ENCODE results near the gene HSD17B1. TPM values are rescaled to one million over a fixed set of nuclear protein-coding genes. Genes with fewer than 3 reads are reported as not detected.
A peak's percentile ranks its signal among the peaks of the same experiment; 100 is the strongest.

The HSD17B1 gene
- total RNA-seq, 1 experiment from 2014 or later: 18.1 TPM

GRCh38 chr17:42563950-42564349, 11.2 kb downstream of the HSD17B1 start:
- BruUV-seq (replicated peaks): no TSS peak
- ChIA-PET POLR2A (interaction anchor here (0.7 to 6.2 kb wide), 7 partner anchors 10 to 880 kb away, joined by 3 to 51 read pairs (median 8); partner anchors contain the start of genes PSMC3IP and TUBG1), CTCF (interaction anchor here (0.5 to 1.2 kb wide), 8 partner anchors 10 to 446 kb away, joined by 3 to 5 read pairs (median 4); no protein-coding TSS in a partner anchor)
- Mint-ChIP-seq H3K36me3 (ENCODE audit: insufficient read depth, unreplicated experiment) (peaks cover 20% of the 10 kb centered on the region), H3K27me3 (ENCODE audit: insufficient read depth, unreplicated experiment) (no peaks in the 10 kb centered on the region), H3K27ac (ENCODE audit: low read depth, unreplicated experiment) (no peak overlapping the region), H3K9me3 (ENCODE audit: unreplicated experiment) (no peaks in the 10 kb centered on the region), H3K4me3 (ENCODE audit: unreplicated experiment) (peak overlapping the region; percentile 94), H3K4me1 (ENCODE audit: insufficient read depth, unreplicated experiment) (peaks cover 24% of the 10 kb centered on the region)
- DNase-seq (ENCODE audit: unreplicated experiment): no peak
- TF ChIP-seq CTCF (IDR thresholded peaks at IDR 0.05; ENCODE audit: unreplicated experiment): no peak
- intact Hi-C loops (cut with micrococcal nuclease): no loop called here

GRCh38 chr17:42564815-42565522, 12.2 kb downstream of the HSD17B1 start:
- CTCF ChIA-PET: interaction anchor here (0.6 to 1.2 kb wide), 5 partner anchors 11 to 188 kb away, joined by 3 to 5 read pairs (median 4); no protein-coding TSS in a partner anchor
- peak overlapping the region; percentile 94 for H3K4me3 Mint-ChIP-seq (ENCODE audit: unreplicated experiment)
- H3K36me3 Mint-ChIP-seq (ENCODE audit: insufficient read depth, unreplicated experiment): peaks cover 27% of the 10 kb centered on the region
- POLR2A ChIA-PET: interaction anchor here (0.7 to 6.2 kb wide), 4 partner anchors 12 to 364 kb away, joined by 3 to 51 read pairs (median 3); partner anchors contain the start of genes BECN1 and PSMC3IP
- H3K9me3 Mint-ChIP-seq (ENCODE audit: unreplicated experiment): no peaks in the 10 kb centered on the region
- intact Hi-C loops (cut with micrococcal nuclease): no loop called here
- BruUV-seq (replicated peaks): no TSS peak
- no peaks in the 10 kb centered on the region for H3K27me3 Mint-ChIP-seq (ENCODE audit: insufficient read depth, unreplicated experiment)
- H3K4me1 Mint-ChIP-seq (ENCODE audit: insufficient read depth, unreplicated experiment): peaks cover 18% of the 10 kb centered on the region
- H3K27ac Mint-ChIP-seq (ENCODE audit: low read depth, unreplicated experiment): no peak overlapping the region
- no peak for TF ChIP-seq CTCF (IDR thresholded peaks at IDR 0.05; ENCODE audit: unreplicated experiment)
- DNase-seq (ENCODE audit: unreplicated experiment): no peak

GRCh38 chr17:42565523-42566214, 12.9 kb downstream of the HSD17B1 start:
- CTCF ChIA-PET: interaction anchor here (0.5 to 1.2 kb wide), 3 partner anchors 39 to 546 kb away, joined by 3 to 5 read pairs (median 4); no protein-coding TSS in a partner anchor
- H3K27me3 Mint-ChIP-seq (ENCODE audit: insufficient read depth, unreplicated experiment): no peaks in the 10 kb centered on the region
- intact Hi-C loops (cut with micrococcal nuclease): no loop called here
- TF ChIP-seq CTCF (IDR thresholded peaks at IDR 0.05; ENCODE audit: unreplicated experiment): no peak
- H3K4me1 Mint-ChIP-seq (ENCODE audit: insufficient read depth, unreplicated experiment): peaks cover 18% of the 10 kb centered on the region
- BruUV-seq (replicated peaks): no TSS peak
- peaks cover 34% of the 10 kb centered on the region for H3K36me3 Mint-ChIP-seq (ENCODE audit: insufficient read depth, unreplicated experiment)
- H3K9me3 Mint-ChIP-seq (ENCODE audit: unreplicated experiment): no peaks in the 10 kb centered on the region
- POLR2A ChIA-PET: interaction anchor here (1.1 to 6.2 kb wide), 3 partner anchors 11 to 22 kb away, joined by 3 to 51 read pairs (median 8); partner anchors contain the start of gene PSMC3IP
- H3K4me3 Mint-ChIP-seq (ENCODE audit: unreplicated experiment): no peak overlapping the region
- no peak for DNase-seq (ENCODE audit: unreplicated experiment)
- H3K27ac Mint-ChIP-seq (ENCODE audit: low read depth, unreplicated experiment): no peak overlapping the region

Measured in MCF 10A (cell line).